Endodermal cell (in vitro differentiated cells): Measurements from ENCODE around the gene MACROH2A1. TPM values are rescaled to one million over a fixed set of nuclear protein-coding genes. Genes with fewer than 3 reads are reported as not detected.
A peak's percentile ranks its signal among the peaks of the same experiment; 100 is the strongest.

Experiments used
- DNase-seq: peaks from one replicate; pipeline ENCODE4 v3.0.0-alpha.2; 2017
- H3K27ac ChIP-seq: 2 replicates; pipeline ENCODE4 v1.5.1; 2013; ENCODE audit warnings: mild to moderate bottlenecking, low read depth, low read length, moderate library complexity
- H3K27me3 ChIP-seq: 2 replicates; pipeline ENCODE4 v1.6.1; 2013; ENCODE audit warnings: mild to moderate bottlenecking, low read length, moderate library complexity; ENCODE audit not compliant: insufficient read depth, control insufficient read depth, poor library complexity, severe bottlenecking
- H3K36me3 ChIP-seq: 2 replicates; pipeline ENCODE4 v1.7.0; 2013; ENCODE audit warnings: mild to moderate bottlenecking, low read length, moderate library complexity; ENCODE audit not compliant: control insufficient read depth, insufficient read depth
- H3K4me1 ChIP-seq: one replicate; pipeline ENCODE4 v1.7.0; 2013; ENCODE audit warnings: low read length; ENCODE audit not compliant: control insufficient read depth, insufficient read depth
- H3K4me3 ChIP-seq: 2 replicates; pipeline ENCODE4 v1.5.1; 2013; ENCODE audit warnings: mild to moderate bottlenecking, low read length, moderate library complexity
- H3K9ac ChIP-seq: 2 replicates; pipeline ENCODE4 v1.6.1; 2013; ENCODE audit warnings: mild to moderate bottlenecking, low read length, moderate library complexity; ENCODE audit not compliant: poor library complexity, severe bottlenecking; ENCODE audit errors: extremely low read depth
- H3K9me3 ChIP-seq: 2 replicates; pipeline ENCODE4 v1.6.1; 2013; ENCODE audit warnings: mild to moderate bottlenecking, low read length, moderate library complexity; ENCODE audit not compliant: control insufficient read depth
- H3K27ac Mint-ChIP-seq: 2 replicates; pipeline ENCODE4 v1.8.0; 2020; ENCODE audit warnings: mixed read lengths
- H3K27me3 Mint-ChIP-seq: 2 replicates; pipeline ENCODE4 v1.8.0; 2021; ENCODE audit warnings: mild to moderate bottlenecking, mixed read lengths; ENCODE audit not compliant: insufficient read depth
- H3K36me3 Mint-ChIP-seq: 2 replicates; pipeline ENCODE4 v1.8.0; 2020; ENCODE audit warnings: low read depth, mixed read lengths
- H3K4me1 Mint-ChIP-seq: 2 replicates; pipeline ENCODE4 v1.8.0; 2020; ENCODE audit warnings: mixed read lengths
- H3K4me3 Mint-ChIP-seq: 2 replicates; pipeline ENCODE4 v1.8.0; 2020; ENCODE audit warnings: mild to moderate bottlenecking, moderate library complexity, mixed read lengths
- H3K9me3 Mint-ChIP-seq: 2 replicates; pipeline ENCODE4 v1.8.0; 2020; ENCODE audit warnings: mild to moderate bottlenecking, mixed read lengths
- WGBS, 2 experiments: methylation state at CpG; one replicate each; pipeline versions ENCODE4 v1.1.5 to v1.1.7; 2013; ENCODE audit warnings: missing lambda C conversion rate in 2 of 2, mixed read lengths in 1 of 2; ENCODE audit not compliant: insufficient coverage in 1 of 2, insufficient read length in 1 of 2; 5-methylcytosine and 5-hydroxymethylcytosine counted together
- total RNA-seq, 2 donors: library from RNA; stranded (reverse); fragmentation: NEBNext Ultra II Directional in 1 of 2; extraction: Animal tissue kit (Norgen Biotek cat#: 25700) in 1 of 2; gene quantifications; 2 replicates in 1 of 2; 3 replicates in 1 of 2; pipeline ENCODE4 v1.2.1, GENCODE V29; 2021
- TF ChIP-seq, protein P1 (sequence below): fragments of 200-600 bp; sonication (generic); conservative IDR thresholded peaks from 2 replicates; pipeline ENCODE4 v1.5.0; 2021; ENCODE audit warnings: antibody characterized with exemption, mild to moderate bottlenecking

MACROH2A1 gene
- total RNA-seq, 2 donors from 2014 or later = 256 to 288 TPM

GRCh38 chr5:135438636-135439221 is 39.7 kb upstream of the MACROH2A1 start:
- Histone ChIP-seq H3K36me3 (no peaks in the 10 kb centered on the region), H3K4me1 (peaks cover 12% of the 10 kb centered on the region), H3K9me3 (no peaks in the 10 kb centered on the region), H3K27me3 (no peaks in the 10 kb centered on the region), H3K9ac (no peak overlapping the region), H3K4me3 (no peak overlapping the region), H3K27ac (no peak overlapping the region)
- Mint-ChIP-seq H3K27ac (no peak overlapping the region), H3K27me3 (peaks cover 11% of the 10 kb centered on the region), H3K4me3 (no peak overlapping the region), H3K36me3 (no peaks in the 10 kb centered on the region), H3K9me3 (no peaks in the 10 kb centered on the region), H3K4me1 (peaks cover 15% of the 10 kb centered on the region)
- DNase-seq = no peak
- 71 to 86% methylated on average over 4 to 10 of the region's 10 CpGs for WGBS, 2 experiments
- TF ChIP-seq, protein P1, sequence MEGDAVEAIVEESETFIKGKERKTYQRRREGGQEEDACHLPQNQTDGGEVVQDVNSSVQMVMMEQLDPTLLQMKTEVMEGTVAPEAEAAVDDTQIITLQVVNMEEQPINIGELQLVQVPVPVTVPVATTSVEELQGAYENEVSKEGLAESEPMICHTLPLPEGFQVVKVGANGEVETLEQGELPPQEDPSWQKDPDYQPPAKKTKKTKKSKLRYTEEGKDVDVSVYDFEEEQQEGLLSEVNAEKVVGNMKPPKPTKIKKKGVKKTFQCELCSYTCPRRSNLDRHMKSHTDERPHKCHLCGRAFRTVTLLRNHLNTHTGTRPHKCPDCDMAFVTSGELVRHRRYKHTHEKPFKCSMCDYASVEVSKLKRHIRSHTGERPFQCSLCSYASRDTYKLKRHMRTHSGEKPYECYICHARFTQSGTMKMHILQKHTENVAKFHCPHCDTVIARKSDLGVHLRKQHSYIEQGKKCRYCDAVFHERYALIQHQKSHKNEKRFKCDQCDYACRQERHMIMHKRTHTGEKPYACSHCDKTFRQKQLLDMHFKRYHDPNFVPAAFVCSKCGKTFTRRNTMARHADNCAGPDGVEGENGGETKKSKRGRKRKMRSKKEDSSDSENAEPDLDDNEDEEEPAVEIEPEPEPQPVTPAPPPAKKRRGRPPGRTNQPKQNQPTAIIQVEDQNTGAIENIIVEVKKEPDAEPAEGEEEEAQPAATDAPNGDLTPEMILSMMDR = no peak

GRCh38 chr5:135437796-135438560 is 38.9 kb upstream of the MACROH2A1 start:
- Mint-ChIP-seq H3K4me1 (peaks cover 8% of the 10 kb centered on the region), H3K4me3 (no peak overlapping the region), H3K36me3 (no peaks in the 10 kb centered on the region), H3K27me3 (peaks cover 10% of the 10 kb centered on the region), H3K9me3 (no peaks in the 10 kb centered on the region), H3K27ac (no peak overlapping the region)
- Histone ChIP-seq H3K27me3 (no peaks in the 10 kb centered on the region), H3K9ac (no peak overlapping the region), H3K4me1 (peaks cover 5% of the 10 kb centered on the region), H3K27ac (no peak overlapping the region), H3K4me3 (no peak overlapping the region), H3K36me3 (no peaks in the 10 kb centered on the region), H3K9me3 (no peaks in the 10 kb centered on the region)
- WGBS, 2 experiments = 80 to 85% methylated on average over 7 to 13 of the region's 13 CpGs
- TF ChIP-seq, protein P1 = peak; percentile 17
- peak; percentile 55 for DNase-seq

DNA sequence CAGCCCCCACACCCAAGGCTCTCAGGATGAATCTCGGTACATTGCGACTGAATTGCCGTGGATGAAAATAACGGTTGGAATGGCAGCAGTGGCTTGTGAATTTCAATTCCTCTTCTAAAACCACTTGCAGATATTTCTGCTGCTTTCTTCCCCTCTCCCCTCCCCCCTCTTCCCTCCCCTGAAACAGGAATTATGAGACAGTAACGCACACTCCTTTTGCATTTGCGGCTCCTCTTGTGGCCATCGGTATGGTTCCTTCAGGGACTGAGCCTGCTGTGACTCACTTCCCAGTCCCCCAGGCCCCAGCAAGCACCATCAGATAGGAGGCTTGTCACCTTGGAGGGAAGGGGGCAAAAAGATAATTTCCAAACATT is 38.4 kb upstream of the MACROH2A1 start:
- Histone ChIP-seq H3K27me3 (no peaks in the 10 kb centered on the region), H3K4me1 (peaks cover 4% of the 10 kb centered on the region), H3K9ac (no peak overlapping the region), H3K27ac (no peak overlapping the region), H3K36me3 (no peaks in the 10 kb centered on the region), H3K9me3 (no peaks in the 10 kb centered on the region), H3K4me3 (no peak overlapping the region)
- WGBS, 2 experiments = 75 to 88% methylated on average over 6 to 7 of the region's 7 CpGs
- H3K4me1 Mint-ChIP-seq = peaks cover 5% of the 10 kb centered on the region
- H3K27ac Mint-ChIP-seq = no peak overlapping the region
- DNase-seq = peak; percentile 35
- peaks cover 9% of the 10 kb centered on the region for H3K27me3 Mint-ChIP-seq
- TF ChIP-seq, protein P1 = no peak
- H3K36me3 Mint-ChIP-seq = no peaks in the 10 kb centered on the region
- no peaks in the 10 kb centered on the region for H3K9me3 Mint-ChIP-seq
- no peak overlapping the region for H3K4me3 Mint-ChIP-seq
